Stomach (tissue), 4 donors: ENCODE results near the gene OAS3.

Experiments
- POLR2AphosphoS5 ChIP-seq, 3 donors: sonication (generic); formaldehyde crosslinking; IDR thresholded peaks; one replicate each; pipeline ENCODE4 v1.6.1; 2016; ENCODE audit warnings: antibody characterized with exemption in 3 of 3
- TF ChIP-seq, protein P1 (sequence below), 7 experiments: fragments of 450-650 bp in 4 of 7; fragments of 200-600 bp in 3 of 7; sonication (generic) in 3 of 7; IDR thresholded peaks; one replicate each; pipeline ENCODE4 v1.5.1; 2016 to 2019; ENCODE audit warnings: antibody characterized with exemption in 7 of 7, control low read depth in 2 of 7, mild to moderate bottlenecking in 1 of 7

DNA sequence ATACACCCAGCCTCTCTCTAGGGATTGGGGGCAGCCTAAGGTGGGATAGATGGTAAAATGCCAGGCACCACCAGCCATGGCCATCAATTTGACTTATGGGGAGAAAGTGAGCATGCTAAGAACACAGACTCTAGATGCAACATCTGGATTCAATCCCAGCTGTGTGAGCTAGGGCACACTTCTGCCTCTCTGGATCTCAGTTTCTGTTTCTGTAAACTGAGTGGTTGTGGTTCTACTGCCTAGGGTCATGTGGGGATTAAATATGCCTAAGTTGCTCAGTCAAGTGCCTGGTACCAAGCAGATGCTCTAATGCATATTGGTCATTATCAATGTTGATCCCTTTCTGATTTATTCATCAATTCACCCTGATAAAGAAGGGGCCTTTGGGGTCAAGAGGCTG is 44.1 kb upstream of the OAS3 start:
- TF ChIP-seq, protein P1, sequence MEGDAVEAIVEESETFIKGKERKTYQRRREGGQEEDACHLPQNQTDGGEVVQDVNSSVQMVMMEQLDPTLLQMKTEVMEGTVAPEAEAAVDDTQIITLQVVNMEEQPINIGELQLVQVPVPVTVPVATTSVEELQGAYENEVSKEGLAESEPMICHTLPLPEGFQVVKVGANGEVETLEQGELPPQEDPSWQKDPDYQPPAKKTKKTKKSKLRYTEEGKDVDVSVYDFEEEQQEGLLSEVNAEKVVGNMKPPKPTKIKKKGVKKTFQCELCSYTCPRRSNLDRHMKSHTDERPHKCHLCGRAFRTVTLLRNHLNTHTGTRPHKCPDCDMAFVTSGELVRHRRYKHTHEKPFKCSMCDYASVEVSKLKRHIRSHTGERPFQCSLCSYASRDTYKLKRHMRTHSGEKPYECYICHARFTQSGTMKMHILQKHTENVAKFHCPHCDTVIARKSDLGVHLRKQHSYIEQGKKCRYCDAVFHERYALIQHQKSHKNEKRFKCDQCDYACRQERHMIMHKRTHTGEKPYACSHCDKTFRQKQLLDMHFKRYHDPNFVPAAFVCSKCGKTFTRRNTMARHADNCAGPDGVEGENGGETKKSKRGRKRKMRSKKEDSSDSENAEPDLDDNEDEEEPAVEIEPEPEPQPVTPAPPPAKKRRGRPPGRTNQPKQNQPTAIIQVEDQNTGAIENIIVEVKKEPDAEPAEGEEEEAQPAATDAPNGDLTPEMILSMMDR (IDR thresholded peaks at IDR 0.05), result no peak
- TF ChIP-seq POLR2AphosphoS5 (IDR thresholded peaks at IDR 0.05), result no peak
